ENCODE measurements around the gene THAP4. TPM values are rescaled to one million over a fixed set of nuclear protein-coding genes. Genes with fewer than 3 reads are reported as not detected.

The THAP4 gene
- total RNA-seq, 1 donor from 2014 or later: 23.7 TPM

DNA sequence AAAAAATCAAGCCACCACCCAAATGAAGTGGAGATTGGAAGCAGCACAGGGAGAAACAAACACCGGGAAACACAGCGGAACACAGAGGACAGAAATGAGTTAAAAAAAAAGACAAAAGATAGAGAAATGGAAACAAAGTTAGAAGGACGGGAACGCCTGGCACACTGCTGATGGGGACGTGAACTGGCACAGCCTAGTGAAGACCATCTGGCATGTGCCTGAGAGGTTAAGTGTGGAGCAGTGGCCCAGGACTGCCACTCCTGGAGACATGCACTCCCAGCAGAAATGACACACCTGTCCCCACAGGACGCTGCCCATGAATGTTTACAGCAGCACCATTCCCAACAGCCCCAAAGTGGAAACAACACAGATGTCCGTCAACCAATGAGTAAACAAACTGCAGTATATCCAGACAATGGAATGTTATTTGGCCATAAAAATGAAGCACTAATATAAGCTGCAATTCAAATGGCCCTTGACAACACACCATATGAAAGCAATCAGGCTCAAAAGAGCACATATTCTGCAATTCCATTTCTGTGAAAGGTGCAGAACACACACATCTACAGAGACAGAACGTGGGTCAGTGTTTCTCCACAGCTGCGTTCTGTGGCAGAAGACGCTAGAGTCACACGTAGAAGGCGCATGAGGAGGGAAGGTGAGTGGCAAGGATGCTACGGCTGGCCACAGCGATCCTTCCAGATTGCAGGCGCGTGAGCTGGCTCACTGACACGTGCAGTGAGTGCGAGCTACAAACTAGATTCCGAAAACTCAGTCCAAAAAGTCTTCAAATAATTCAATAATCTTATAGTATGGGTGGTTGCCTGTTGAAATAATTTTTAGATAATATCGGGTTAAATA lies 24.6 kb downstream of the THAP4 start:
- Mint-ChIP-seq H3K36me3 (ENCODE audit: low read depth) (peaks cover 1% of the 10 kb centered on the region), H3K27ac (no peak overlapping the region), H3K9me3 (no peaks in the 10 kb centered on the region), H3K4me1 (peaks cover 26% of the 10 kb centered on the region), H3K27me3 (no peaks in the 10 kb centered on the region), H3K4me3 (no peak overlapping the region)
- TF ChIP-seq, protein P1, sequence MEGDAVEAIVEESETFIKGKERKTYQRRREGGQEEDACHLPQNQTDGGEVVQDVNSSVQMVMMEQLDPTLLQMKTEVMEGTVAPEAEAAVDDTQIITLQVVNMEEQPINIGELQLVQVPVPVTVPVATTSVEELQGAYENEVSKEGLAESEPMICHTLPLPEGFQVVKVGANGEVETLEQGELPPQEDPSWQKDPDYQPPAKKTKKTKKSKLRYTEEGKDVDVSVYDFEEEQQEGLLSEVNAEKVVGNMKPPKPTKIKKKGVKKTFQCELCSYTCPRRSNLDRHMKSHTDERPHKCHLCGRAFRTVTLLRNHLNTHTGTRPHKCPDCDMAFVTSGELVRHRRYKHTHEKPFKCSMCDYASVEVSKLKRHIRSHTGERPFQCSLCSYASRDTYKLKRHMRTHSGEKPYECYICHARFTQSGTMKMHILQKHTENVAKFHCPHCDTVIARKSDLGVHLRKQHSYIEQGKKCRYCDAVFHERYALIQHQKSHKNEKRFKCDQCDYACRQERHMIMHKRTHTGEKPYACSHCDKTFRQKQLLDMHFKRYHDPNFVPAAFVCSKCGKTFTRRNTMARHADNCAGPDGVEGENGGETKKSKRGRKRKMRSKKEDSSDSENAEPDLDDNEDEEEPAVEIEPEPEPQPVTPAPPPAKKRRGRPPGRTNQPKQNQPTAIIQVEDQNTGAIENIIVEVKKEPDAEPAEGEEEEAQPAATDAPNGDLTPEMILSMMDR (IDR thresholded peaks at IDR 0.05): no peak
- no peak for DNase-seq
- ATAC-seq (ENCODE audit: low read depth): no peak
- ChIA-PET CTCF (no interaction called here), POLR2A (no interaction called here)
- intact Hi-C loops (cut with micrococcal nuclease): loop anchor here (5.0 to 10.0 kb wide), 5 partner anchors 255 to 1048 kb away; partner anchors contain the start of genes DUSP28, FARP2, PPP1R7 and RNPEPL1

DNA sequence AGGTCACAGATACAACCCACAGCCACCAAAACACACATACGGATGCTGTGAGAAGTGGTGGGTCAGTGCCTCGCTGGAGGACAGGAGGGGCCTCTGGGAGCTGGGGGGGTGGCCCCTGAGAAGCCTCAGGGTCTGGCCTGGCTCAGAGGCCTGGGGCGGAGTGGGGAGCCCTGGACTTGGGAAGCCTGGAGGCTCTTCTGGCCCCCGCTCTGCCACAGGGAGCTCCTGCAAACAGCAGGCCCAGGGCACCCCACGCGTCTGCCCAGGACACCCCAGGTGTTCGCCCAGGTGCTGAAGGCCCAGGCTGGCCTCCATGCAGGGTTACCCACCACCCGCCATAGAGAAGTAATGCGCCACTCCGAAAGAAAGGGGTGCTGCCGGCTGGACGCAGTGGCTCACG lies 25.9 kb downstream of the THAP4 start:
- TF ChIP-seq, protein P1 (IDR thresholded peaks at IDR 0.05): no peak
- H3K36me3 Mint-ChIP-seq (ENCODE audit: low read depth): peaks cover 3% of the 10 kb centered on the region
- no peaks in the 10 kb centered on the region for H3K9me3 Mint-ChIP-seq
- H3K4me3 Mint-ChIP-seq: peak overlapping the region; percentile 61
- ATAC-seq (ENCODE audit: low read depth) (no peak), DNase-seq (no peak)
- ChIA-PET POLR2A (interaction anchor here (0.7 kb wide), 2 partner anchors 26 to 230 kb away, joined by 3 to 9 read pairs; partner anchors contain the start of genes ATG4B and THAP4), CTCF (no interaction called here)
- H3K27me3 Mint-ChIP-seq: no peaks in the 10 kb centered on the region
- intact Hi-C loops (cut with micrococcal nuclease): loop anchor here (2.0 to 10.0 kb wide), 6 partner anchors 102 to 1046 kb away; partner anchors contain the start of genes DUSP28, FARP2, PPP1R7 and RNPEPL1
- H3K4me1 Mint-ChIP-seq: peaks cover 17% of the 10 kb centered on the region
- H3K27ac Mint-ChIP-seq: no peak overlapping the region

DNA sequence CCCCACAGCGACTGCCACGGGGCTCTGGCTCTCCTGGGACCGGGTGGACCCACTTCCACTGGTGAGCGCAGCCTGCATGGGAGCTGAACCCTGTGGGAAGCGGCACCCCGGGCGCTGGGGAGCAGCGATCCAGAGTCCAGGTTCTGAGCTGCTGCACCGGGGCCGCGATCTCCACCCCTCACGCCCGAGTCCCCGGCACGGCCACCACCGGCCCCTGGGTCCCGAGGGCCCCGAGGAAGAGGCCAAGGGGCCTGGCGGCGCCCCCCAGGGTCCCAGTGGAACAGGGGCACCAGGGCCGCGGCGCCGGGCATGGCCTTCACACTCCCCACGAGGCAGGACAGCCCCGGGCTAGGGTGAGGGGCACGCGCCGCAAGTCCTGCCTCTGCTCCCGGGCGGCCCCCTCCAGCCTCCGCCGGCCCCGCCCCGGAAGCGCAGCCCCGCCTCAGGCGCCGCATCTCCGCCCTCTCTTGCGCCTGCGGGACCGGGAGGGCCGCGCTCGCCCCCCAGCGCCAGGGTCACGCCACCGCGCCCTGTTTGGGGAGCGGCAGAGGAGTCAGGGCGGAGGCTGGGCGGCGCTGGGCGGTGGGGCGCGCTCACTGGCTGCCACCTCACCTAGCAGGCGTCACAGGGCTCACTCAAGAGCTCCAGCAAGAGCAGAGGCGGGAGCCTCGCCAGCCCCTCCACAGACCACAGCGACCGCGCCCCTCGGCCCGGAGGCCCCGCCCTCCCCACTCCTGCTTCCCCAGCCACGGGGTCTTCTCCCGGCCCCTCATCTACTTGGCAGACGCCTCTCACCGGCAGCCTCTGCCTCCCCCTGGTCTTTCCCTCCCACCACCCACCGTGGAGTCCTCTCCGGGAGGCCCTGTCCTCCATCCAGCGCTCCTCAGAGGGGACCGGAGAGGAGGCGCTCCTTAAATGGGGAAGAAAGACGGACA lies 26.8 kb downstream of the THAP4 start:
- ChIA-PET POLR2A (interaction anchor here (0.6 to 1.9 kb wide), 7 partner anchors 20 to 312 kb away, joined by 3 to 5 read pairs (median 3); partner anchors contain the start of genes ATG4B, DTYMK, HDLBP and THAP4), CTCF (no interaction called here)
- ATAC-seq (ENCODE audit: low read depth) (peak; percentile 99), DNase-seq (peak; percentile 92)
- Mint-ChIP-seq H3K27ac (peak overlapping the region; percentile 53), H3K4me3 (peak overlapping the region; percentile 66), H3K4me1 (peaks cover 15% of the 10 kb centered on the region), H3K36me3 (ENCODE audit: low read depth) (peaks cover 6% of the 10 kb centered on the region), H3K9me3 (no peaks in the 10 kb centered on the region), H3K27me3 (no peaks in the 10 kb centered on the region)
- TF ChIP-seq, protein P1 (IDR thresholded peaks at IDR 0.05): no peak
- intact Hi-C loops (cut with micrococcal nuclease): loop anchor here (1.0 to 10.0 kb wide), 8 partner anchors 101 to 1045 kb away; partner anchors contain the start of genes DUSP28, FARP2, HDLBP and PPP1R7

DNA sequence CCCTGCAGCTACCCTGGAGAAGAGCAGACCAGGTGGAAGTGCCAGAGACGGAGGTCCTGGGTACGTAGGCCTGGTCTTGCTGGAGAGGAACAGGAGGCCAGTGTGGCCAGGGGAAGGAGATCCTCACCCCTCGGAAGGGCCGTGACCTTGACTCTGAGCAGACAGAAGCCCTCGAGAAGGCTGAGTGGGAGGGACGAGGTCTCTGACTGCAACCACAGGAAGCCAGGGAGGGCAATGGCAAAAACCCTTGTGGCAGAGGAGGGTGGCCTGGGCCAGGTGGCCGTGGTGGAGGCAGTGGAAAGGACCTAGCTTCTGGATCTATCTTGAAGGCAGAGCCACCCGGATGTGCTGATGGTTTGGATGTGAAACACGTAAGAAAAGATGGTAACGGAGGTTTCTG lies 28.1 kb downstream of the THAP4 start:
- H3K4me1 Mint-ChIP-seq: peaks cover 15% of the 10 kb centered on the region
- H3K27me3 Mint-ChIP-seq: no peaks in the 10 kb centered on the region
- intact Hi-C loops (cut with micrococcal nuclease): no loop called here
- ATAC-seq (ENCODE audit: low read depth) (no peak), DNase-seq (no peak)
- no peak overlapping the region for H3K27ac Mint-ChIP-seq
- ChIA-PET CTCF (no interaction called here), POLR2A (interaction anchor here (1.4 to 1.9 kb wide), 2 partner anchors 29 to 294 kb away, joined by 3 to 4 read pairs; partner anchors contain the start of genes ATG4B and HDLBP)
- H3K9me3 Mint-ChIP-seq: no peaks in the 10 kb centered on the region
- H3K4me3 Mint-ChIP-seq: peak overlapping the region; percentile 66
- TF ChIP-seq, protein P1 (IDR thresholded peaks at IDR 0.05): no peak
- peaks cover 12% of the 10 kb centered on the region for H3K36me3 Mint-ChIP-seq (ENCODE audit: low read depth)

Data from activated B cell treated with CpG ODN at 0.5 μM for 24 hours (primary cell).